ENCODE measurements around the gene ENPP1.

DNA sequence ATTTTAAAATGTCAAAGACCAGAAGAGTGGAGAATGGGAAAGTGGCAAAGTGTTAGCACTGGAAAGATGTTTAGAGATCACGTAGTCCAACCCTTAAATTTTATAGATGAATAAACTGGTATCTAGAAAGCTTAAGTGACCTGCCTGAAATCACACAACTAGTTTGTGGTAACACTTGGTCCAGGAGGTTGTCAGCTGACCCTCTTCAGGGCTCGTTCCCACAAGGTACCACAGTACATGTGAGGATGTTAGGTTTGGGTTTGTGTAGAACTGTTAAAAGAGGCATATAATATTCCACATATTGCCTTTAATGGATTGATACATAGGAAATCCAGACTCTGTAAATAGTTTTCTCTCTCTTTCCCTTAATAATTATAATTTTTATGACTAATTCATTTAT lies 39.1 kb downstream of the ENPP1 start:
- TF ChIP-seq EZH2 (IDR thresholded peaks at IDR 0.05; ENCODE audit: insufficient read depth, poor library complexity, severe bottlenecking): no peak
- no peak for TF ChIP-seq EZH2phosphoT487 (IDR thresholded peaks at IDR 0.05; ENCODE audit: insufficient read depth, low read depth)
